GM23248 (cell line): ENCODE results near the gene PLEKHA5.

Source experiments
- EZH2 ChIP-seq: fragments of 200-600 bp; sonication (generic); IDR thresholded peaks from 2 replicates; pipeline ENCODE4 v1.6.1; 2018; ENCODE audit warnings: antibody characterized with exemption, mild to moderate bottlenecking; ENCODE audit not compliant: insufficient read depth, poor library complexity, severe bottlenecking
- EZH2phosphoT487 ChIP-seq: fragments of 200-600 bp; sonication (generic); IDR thresholded peaks from 2 replicates; pipeline ENCODE4 v1.6.1; 2018; ENCODE audit warnings: antibody characterized with exemption, moderate library complexity, mild to moderate bottlenecking, low read depth; ENCODE audit not compliant: insufficient read depth

DNA sequence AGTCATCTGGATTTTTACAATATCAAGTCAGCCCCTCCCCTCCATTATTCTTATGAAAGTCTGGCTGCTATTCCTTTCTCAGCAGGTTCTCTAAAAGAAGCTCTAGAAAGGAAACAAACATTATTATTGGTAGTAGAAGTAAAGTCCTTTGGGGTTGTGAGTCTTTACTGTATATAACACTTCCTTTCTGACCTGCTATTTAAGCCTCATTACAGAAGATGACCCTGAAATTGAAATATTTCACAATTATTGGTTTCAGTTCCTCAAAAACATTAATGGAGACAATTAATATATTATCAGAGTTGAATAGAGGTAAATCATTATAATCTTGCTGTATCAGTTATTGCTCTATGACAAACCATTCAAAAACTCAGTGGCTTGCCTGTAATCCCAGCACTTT, 19.3 kb downstream of the PLEKHA5 start:
- TF ChIP-seq EZH2 (no peak), EZH2phosphoT487 (no peak)
